HL-60 (cell line): ENCODE data around the gene CCDC85A.

ENCODE experiments used
- DNase-seq, 2 experiments: peaks; one replicate each; pipeline ENCODE4 v3.0.0-alpha.2; 2010 to 2020; ENCODE audit warnings: low read depth in 1 of 2, low spot score in 1 of 2
- H3K27ac ChIP-seq: fragments of 250-450 bp; sonication (Bioruptor Pico); replicated peaks from 2 replicates; pipeline ENCODE4 v1.5.1; 2020; ENCODE audit warnings: mild to moderate bottlenecking, moderate library complexity
- H3K27me3 ChIP-seq: fragments of 250-450 bp; sonication (Bioruptor Pico); 2 replicates; pipeline ENCODE4 v1.5.1; 2021; ENCODE audit warnings: mild to moderate bottlenecking, moderate library complexity; ENCODE audit not compliant: insufficient read depth, poor library complexity, severe bottlenecking
- H3K4me3 ChIP-seq: replicated peaks from 2 replicates; pipeline ENCODE4 v1.5.1; 2011; ENCODE audit warnings: mild to moderate bottlenecking, control low read depth, low read length; ENCODE audit not compliant: insufficient read depth
- CTCF ChIP-seq: IDR thresholded peaks from one replicate; pipeline ENCODE4 v1.5.1; 2011; ENCODE audit warnings: low read length, control low read depth, inconsistent platforms; ENCODE audit not compliant: insufficient read depth
- GABPA ChIP-seq: IDR thresholded peaks from 2 replicates; pipeline ENCODE4 v1.6.1; 2012; ENCODE audit warnings: low read depth
- POLR2AphosphoS5 ChIP-seq: IDR thresholded peaks from 2 replicates; pipeline ENCODE4 v1.6.1; 2012; ENCODE audit warnings: low read depth
- REST ChIP-seq: IDR thresholded peaks from 2 replicates; pipeline ENCODE4 v1.6.1; 2012; ENCODE audit warnings: low read depth; ENCODE audit not compliant: insufficient replicate concordance
- SPI1 ChIP-seq: IDR thresholded peaks from 2 replicates; pipeline ENCODE4 v1.6.1; 2012; ENCODE audit warnings: low read depth, mild to moderate bottlenecking, borderline replicate concordance

The CCDC85A gene

GRCh38 chr2:56248965-56249742, 65.4 kb downstream of the CCDC85A start:
- Histone ChIP-seq H3K27ac (no peak overlapping the region), H3K27me3 (no peaks in the 10 kb centered on the region), H3K4me3 (no peak overlapping the region)
- DNase-seq: no peak
- no peak for TF ChIP-seq POLR2AphosphoS5
- TF ChIP-seq REST: no peak
- TF ChIP-seq GABPA: no peak
- no peak for TF ChIP-seq SPI1
- TF ChIP-seq CTCF: no peak

- Histone ChIP-seq H3K4me3 (no peak overlapping the region), H3K27ac (no peak overlapping the region), H3K27me3 (no peaks in the 10 kb centered on the region)
- TF ChIP-seq GABPA (no peak), REST (no peak), POLR2AphosphoS5 (no peak), CTCF (no peak), SPI1 (no peak)
- DNase-seq: no peak
Measured at GRCh38 chr2:56250153-56250729, 66.5 kb downstream of the CCDC85A start.

GRCh38 chr2:56260415-56260814, 76.6 kb downstream of the CCDC85A start:
- no peaks in the 10 kb centered on the region for H3K27me3 ChIP-seq

More at GRCh38 chr2:56260415-56260814, 76.6 kb downstream of the CCDC85A start:
- DNase-seq: no peak
- no peak overlapping the region for H3K4me3 ChIP-seq
- no peak overlapping the region for H3K27ac ChIP-seq
- TF ChIP-seq REST (no peak), SPI1 (no peak), CTCF (no peak), POLR2AphosphoS5 (no peak), GABPA (no peak)
